ENCODE measurements around the gene STPG2. TPM values are rescaled to one million over a fixed set of nuclear protein-coding genes. Genes with fewer than 3 reads are reported as not detected.
"Not testable (repeated sequence)": the region's sequence is repeated elsewhere in the genome, so short reads cannot be mapped to it uniquely, and the experiment has no call there.

The STPG2 gene
- total and polyA plus RNA-seq, 4 donors = 0.10 to 0.65 (median 0.33) TPM; not detected in 1

GRCh38 chr4:97582890-97583289 lies 560.4 kb downstream of the STPG2 start:
- H3K4me1 ChIP-seq (ENCODE audit: control insufficient read depth in 1 of 2, insufficient read depth in 2 of 2, low read length in 2 of 2) = no peaks in the 10 kb centered on the region
- no peak overlapping the region for H3K27ac ChIP-seq (ENCODE audit: low read depth in 1 of 2, low read length in 2 of 2)
- DNase-seq (no peak), ATAC-seq (ENCODE audit: low FRiP score) (no peak)
- no peak overlapping the region for H3K4me3 ChIP-seq (ENCODE audit: low read length in 2 of 2)
- H3K27me3 ChIP-seq (ENCODE audit: control insufficient read depth in 1 of 2, insufficient read depth in 2 of 2, low read length in 1 of 2) = no peaks in the 10 kb centered on the region
- intact Hi-C loops (cut with DNase I) = no loop called here
- WGBS, 2 donors = 6 to 7% methylated on average over 1 of the region's 1 CpG
- H3K9me3 ChIP-seq (ENCODE audit: control insufficient read depth, low read length) = no peaks in the 10 kb centered on the region
- H3K36me3 ChIP-seq (ENCODE audit: control insufficient read depth in 1 of 2, insufficient read depth in 2 of 2, low read length in 1 of 2) = no peaks in the 10 kb centered on the region

GRCh38 chr4:97577004-97577403 lies 566.3 kb downstream of the STPG2 start:
- no peaks in the 10 kb centered on the region for H3K9me3 ChIP-seq (ENCODE audit: control insufficient read depth, low read length)
- H3K4me1 ChIP-seq (ENCODE audit: control insufficient read depth in 1 of 2, insufficient read depth in 2 of 2, low read length in 2 of 2) = no peaks in the 10 kb centered on the region
- no peaks in the 10 kb centered on the region for H3K27me3 ChIP-seq (ENCODE audit: control insufficient read depth in 1 of 2, insufficient read depth in 2 of 2, low read length in 1 of 2)
- DNase-seq (no peak), ATAC-seq (ENCODE audit: low FRiP score) (no peak)
- no peaks in the 10 kb centered on the region for H3K36me3 ChIP-seq (ENCODE audit: control insufficient read depth in 1 of 2, insufficient read depth in 2 of 2, low read length in 1 of 2)
- WGBS, 2 donors = 13 to 27% methylated on average over 2 of the region's 2 CpGs
- H3K27ac ChIP-seq (ENCODE audit: low read depth in 1 of 2, low read length in 2 of 2) = no peak overlapping the region
- H3K4me3 ChIP-seq (ENCODE audit: low read length in 2 of 2) = no peak overlapping the region
- intact Hi-C loops (cut with DNase I) = no loop called here

GRCh38 chr4:97560009-97560408 lies 583.3 kb downstream of the STPG2 start:
- 84 to 92% methylated on average over 2 of the region's 2 CpGs for WGBS, 2 donors

GRCh38 chr4:97558204-97558778 lies 585.0 kb downstream of the STPG2 start:
- H3K4me3 ChIP-seq (ENCODE audit: low read length in 2 of 2) = no peak overlapping the region
- no peak overlapping the region for H3K27ac ChIP-seq (ENCODE audit: low read depth in 1 of 2, low read length in 2 of 2)
- WGBS, 2 donors = 78 to 83% methylated on average over 4 of the region's 4 CpGs

More at GRCh38 chr4:97560009-97560408, 583.3 kb downstream of the STPG2 start:
- intact Hi-C loops (cut with DNase I) = no loop called here
- Histone ChIP-seq H3K9me3 (ENCODE audit: control insufficient read depth, low read length) (no peaks in the 10 kb centered on the region), H3K36me3 (ENCODE audit: control insufficient read depth in 1 of 2, insufficient read depth in 2 of 2, low read length in 1 of 2) (no peaks in the 10 kb centered on the region), H3K27me3 (ENCODE audit: control insufficient read depth in 1 of 2, insufficient read depth in 2 of 2, low read length in 1 of 2) (no peaks in the 10 kb centered on the region), H3K27ac (ENCODE audit: low read depth in 1 of 2, low read length in 2 of 2) (no peak overlapping the region), H3K4me3 (ENCODE audit: low read length in 2 of 2) (no peak overlapping the region), H3K4me1 (ENCODE audit: control insufficient read depth in 1 of 2, insufficient read depth in 2 of 2, low read length in 2 of 2) (no peaks in the 10 kb centered on the region)
- no peak for ATAC-seq (ENCODE audit: low FRiP score)
- no peak for DNase-seq

GRCh38 chr4:97550637-97551036 lies 592.6 kb downstream of the STPG2 start:
- H3K9me3 ChIP-seq (ENCODE audit: control insufficient read depth, low read length); H3K4me3 ChIP-seq (ENCODE audit: low read length in 2 of 2); DNase-seq; H3K27ac ChIP-seq (ENCODE audit: low read depth in 1 of 2, low read length in 2 of 2); ATAC-seq (ENCODE audit: low FRiP score); H3K4me1 ChIP-seq (ENCODE audit: control insufficient read depth in 1 of 2, insufficient read depth in 2 of 2, low read length in 2 of 2); intact Hi-C loops (cut with DNase I); H3K27me3 ChIP-seq (ENCODE audit: control insufficient read depth in 1 of 2, insufficient read depth in 2 of 2, low read length in 1 of 2); H3K36me3 ChIP-seq (ENCODE audit: control insufficient read depth in 1 of 2, insufficient read depth in 2 of 2, low read length in 1 of 2): not testable (repeated sequence)
- WGBS, 2 donors = 87 to 91% methylated on average over 10 of the region's 10 CpGs

More at GRCh38 chr4:97558204-97558778, 585.0 kb downstream of the STPG2 start:
- Histone ChIP-seq H3K4me1 (ENCODE audit: control insufficient read depth in 1 of 2, insufficient read depth in 2 of 2, low read length in 2 of 2) (no peaks in the 10 kb centered on the region), H3K27me3 (ENCODE audit: control insufficient read depth in 1 of 2, insufficient read depth in 2 of 2, low read length in 1 of 2) (no peaks in the 10 kb centered on the region), H3K9me3 (ENCODE audit: control insufficient read depth, low read length) (no peaks in the 10 kb centered on the region), H3K36me3 (ENCODE audit: control insufficient read depth in 1 of 2, insufficient read depth in 2 of 2, low read length in 1 of 2) (no peaks in the 10 kb centered on the region)
- intact Hi-C loops (cut with DNase I) = no loop called here
- DNase-seq (no peak), ATAC-seq (ENCODE audit: low FRiP score) (no peak)

GRCh38 chr4:97548943-97549583 lies 594.2 kb downstream of the STPG2 start:
- DNase-seq (no peak), ATAC-seq (ENCODE audit: low FRiP score) (no peak)
- Histone ChIP-seq H3K9me3 (ENCODE audit: control insufficient read depth, low read length) (no peaks in the 10 kb centered on the region), H3K4me1 (ENCODE audit: control insufficient read depth in 1 of 2, insufficient read depth in 2 of 2, low read length in 2 of 2) (no peaks in the 10 kb centered on the region), H3K27me3 (ENCODE audit: control insufficient read depth in 1 of 2, insufficient read depth in 2 of 2, low read length in 1 of 2) (no peaks in the 10 kb centered on the region), H3K36me3 (ENCODE audit: control insufficient read depth in 1 of 2, insufficient read depth in 2 of 2, low read length in 1 of 2) (no peaks in the 10 kb centered on the region), H3K4me3 (ENCODE audit: low read length in 2 of 2) (no peak overlapping the region), H3K27ac (ENCODE audit: low read depth in 1 of 2, low read length in 2 of 2) (no peak overlapping the region)
- 76 to 82% methylated on average over 2 of the region's 2 CpGs for WGBS, 2 donors
- intact Hi-C loops (cut with DNase I) = no loop called here

GRCh38 chr4:97548186-97548585 lies 595.1 kb downstream of the STPG2 start:
- no peaks in the 10 kb centered on the region for H3K36me3 ChIP-seq (ENCODE audit: control insufficient read depth in 1 of 2, insufficient read depth in 2 of 2, low read length in 1 of 2)
- no peaks in the 10 kb centered on the region for H3K4me1 ChIP-seq (ENCODE audit: control insufficient read depth in 1 of 2, insufficient read depth in 2 of 2, low read length in 2 of 2)
- intact Hi-C loops (cut with DNase I) = no loop called here
- H3K4me3 ChIP-seq (ENCODE audit: low read length in 2 of 2) = no peak overlapping the region
- WGBS, 2 donors = 73 to 75% methylated on average over 2 of the region's 2 CpGs
- no peak for ATAC-seq (ENCODE audit: low FRiP score)
- H3K27ac ChIP-seq (ENCODE audit: low read depth in 1 of 2, low read length in 2 of 2) = no peak overlapping the region
- no peaks in the 10 kb centered on the region for H3K9me3 ChIP-seq (ENCODE audit: control insufficient read depth, low read length)
- DNase-seq = no peak
- no peaks in the 10 kb centered on the region for H3K27me3 ChIP-seq (ENCODE audit: control insufficient read depth in 1 of 2, insufficient read depth in 2 of 2, low read length in 1 of 2)

- H3K9me3 ChIP-seq (ENCODE audit: control insufficient read depth, low read length) = no peaks in the 10 kb centered on the region
Observed at GRCh38 chr4:97531351-97531750, 611.9 kb downstream of the STPG2 start.

GRCh38 chr4:97530676-97531075 lies 612.6 kb downstream of the STPG2 start:
- Histone ChIP-seq H3K27ac (ENCODE audit: low read depth in 1 of 2, low read length in 2 of 2) (no peak overlapping the region), H3K9me3 (ENCODE audit: control insufficient read depth, low read length) (no peaks in the 10 kb centered on the region), H3K4me3 (ENCODE audit: low read length in 2 of 2) (no peak overlapping the region), H3K4me1 (ENCODE audit: control insufficient read depth in 1 of 2, insufficient read depth in 2 of 2, low read length in 2 of 2) (no peaks in the 10 kb centered on the region), H3K36me3 (ENCODE audit: control insufficient read depth in 1 of 2, insufficient read depth in 2 of 2, low read length in 1 of 2) (no peaks in the 10 kb centered on the region), H3K27me3 (ENCODE audit: control insufficient read depth in 1 of 2, insufficient read depth in 2 of 2, low read length in 1 of 2) (no peaks in the 10 kb centered on the region)
- WGBS, 2 donors = 47 to 55% methylated on average over 1 of the region's 1 CpG
- ATAC-seq (ENCODE audit: low FRiP score) (no peak), DNase-seq (no peak)
- intact Hi-C loops (cut with DNase I) = no loop called here

More at GRCh38 chr4:97531351-97531750, 611.9 kb downstream of the STPG2 start:
- Histone ChIP-seq H3K36me3 (ENCODE audit: control insufficient read depth in 1 of 2, insufficient read depth in 2 of 2, low read length in 1 of 2) (no peaks in the 10 kb centered on the region), H3K4me1 (ENCODE audit: control insufficient read depth in 1 of 2, insufficient read depth in 2 of 2, low read length in 2 of 2) (no peaks in the 10 kb centered on the region), H3K27me3 (ENCODE audit: control insufficient read depth in 1 of 2, insufficient read depth in 2 of 2, low read length in 1 of 2) (no peaks in the 10 kb centered on the region), H3K4me3 (ENCODE audit: low read length in 2 of 2) (no peak overlapping the region), H3K27ac (ENCODE audit: low read depth in 1 of 2, low read length in 2 of 2) (no peak overlapping the region)
- DNase-seq (no peak), ATAC-seq (ENCODE audit: low FRiP score) (no peak)
- intact Hi-C loops (cut with DNase I) = no loop called here
